GM19328 (cell line): ENCODE data around the gene TMEM107.
A peak's percentile ranks its signal among the peaks of the same experiment; 100 is the strongest.

Experiments
- ATAC-seq: cut with Tn5 transposase; IDR thresholded peaks from one replicate; pipeline ENCODE4 v1.9.1; 2021; ENCODE audit warnings: mild to moderate bottlenecking, moderate library complexity; ENCODE audit not compliant: unreplicated experiment

The TMEM107 gene

DNA sequence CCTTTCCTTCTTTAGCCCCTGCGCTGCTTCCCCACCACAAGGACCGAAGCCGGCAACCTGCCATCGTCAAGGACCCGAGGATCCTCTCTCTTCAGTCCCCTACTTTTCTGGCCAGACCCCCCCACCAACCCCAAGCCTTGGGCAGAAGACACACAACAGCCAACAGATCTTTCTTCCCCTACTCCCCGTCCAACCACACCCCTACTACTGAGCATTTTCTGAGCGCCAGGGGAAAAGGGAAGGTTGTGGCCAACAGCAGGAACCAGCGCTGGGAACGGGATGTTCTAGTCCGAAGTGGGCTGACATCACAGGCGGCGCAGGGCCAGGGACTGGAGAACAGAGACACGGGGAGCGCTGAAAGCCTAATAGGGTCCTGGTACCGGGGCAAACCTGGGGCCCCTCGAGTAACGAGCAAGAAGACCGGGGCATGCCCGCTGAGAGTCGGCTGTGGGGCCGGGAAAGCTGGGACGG is 24.5 kb downstream of the TMEM107 start:
- ATAC-seq, result no peak

DNA sequence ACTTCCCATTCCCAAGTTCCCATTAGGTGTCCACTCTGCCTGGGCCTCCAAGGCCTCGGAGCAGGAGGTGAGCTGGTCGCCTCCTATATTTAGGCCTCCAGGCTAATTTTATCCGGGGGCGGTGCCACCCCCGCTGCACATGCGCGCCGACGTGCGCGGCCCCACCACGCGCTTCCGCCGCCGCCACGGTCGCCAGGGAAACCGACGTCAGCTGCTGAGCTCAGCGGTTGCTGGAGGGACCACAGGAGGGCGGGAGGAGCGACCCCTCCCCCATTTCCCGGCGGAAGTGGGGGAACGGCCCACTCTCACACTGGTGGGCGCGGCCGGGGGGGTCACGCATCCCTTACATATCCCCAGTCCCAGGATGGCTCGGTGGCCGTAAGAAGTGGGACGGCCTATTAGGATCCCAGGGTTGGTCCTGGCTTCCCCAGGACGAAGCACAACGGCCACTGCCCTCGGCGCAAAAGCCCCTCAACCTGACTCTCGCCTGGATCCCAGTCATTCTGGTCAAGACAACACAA is 25.0 kb downstream of the TMEM107 start:
- peak; percentile 61 for ATAC-seq

DNA sequence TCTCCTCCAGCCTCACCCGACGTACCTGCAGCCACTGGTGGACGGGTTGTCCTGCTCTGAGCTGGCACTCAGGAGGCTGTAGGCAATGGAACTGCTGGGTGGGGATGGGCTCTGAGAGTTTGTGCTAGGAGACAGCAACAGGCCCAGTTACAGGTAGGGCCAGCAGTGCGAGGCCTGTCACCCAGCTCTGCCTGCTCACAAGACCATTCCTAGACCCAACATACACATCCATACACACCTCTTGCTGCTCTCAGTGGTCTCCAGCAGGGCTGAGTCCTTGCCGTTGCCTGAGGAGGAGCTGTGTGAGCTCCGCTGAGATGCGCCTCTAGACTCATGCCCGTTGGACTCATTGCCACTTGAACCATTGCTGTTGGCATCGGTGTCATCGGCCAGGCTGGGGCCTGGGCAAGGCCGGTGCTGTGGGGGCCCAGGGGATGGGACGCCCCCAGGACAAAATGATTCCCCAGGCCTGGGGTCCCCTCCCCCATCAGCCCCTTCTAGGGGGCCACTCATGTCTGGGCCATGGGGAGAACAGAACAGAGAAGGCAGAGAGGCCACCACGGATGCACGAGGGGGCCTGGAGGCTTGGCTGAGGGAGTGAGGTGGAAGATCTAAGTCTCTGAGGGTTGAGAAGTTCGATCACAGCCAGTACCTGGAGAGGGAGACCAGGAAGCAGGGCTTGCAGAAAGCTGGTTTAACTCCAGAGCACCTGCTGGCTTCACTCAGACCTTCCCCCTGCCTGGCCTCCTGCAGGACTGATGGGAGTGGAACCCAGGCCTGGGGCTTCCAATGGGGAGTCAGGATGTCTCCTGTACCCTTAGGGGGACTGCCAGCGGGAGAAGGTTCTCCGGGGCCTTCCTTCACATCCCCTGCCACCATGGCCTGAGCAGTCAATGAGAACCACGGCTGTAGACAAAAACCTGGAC is 25.7 kb downstream of the TMEM107 start:
- no peak for ATAC-seq

DNA sequence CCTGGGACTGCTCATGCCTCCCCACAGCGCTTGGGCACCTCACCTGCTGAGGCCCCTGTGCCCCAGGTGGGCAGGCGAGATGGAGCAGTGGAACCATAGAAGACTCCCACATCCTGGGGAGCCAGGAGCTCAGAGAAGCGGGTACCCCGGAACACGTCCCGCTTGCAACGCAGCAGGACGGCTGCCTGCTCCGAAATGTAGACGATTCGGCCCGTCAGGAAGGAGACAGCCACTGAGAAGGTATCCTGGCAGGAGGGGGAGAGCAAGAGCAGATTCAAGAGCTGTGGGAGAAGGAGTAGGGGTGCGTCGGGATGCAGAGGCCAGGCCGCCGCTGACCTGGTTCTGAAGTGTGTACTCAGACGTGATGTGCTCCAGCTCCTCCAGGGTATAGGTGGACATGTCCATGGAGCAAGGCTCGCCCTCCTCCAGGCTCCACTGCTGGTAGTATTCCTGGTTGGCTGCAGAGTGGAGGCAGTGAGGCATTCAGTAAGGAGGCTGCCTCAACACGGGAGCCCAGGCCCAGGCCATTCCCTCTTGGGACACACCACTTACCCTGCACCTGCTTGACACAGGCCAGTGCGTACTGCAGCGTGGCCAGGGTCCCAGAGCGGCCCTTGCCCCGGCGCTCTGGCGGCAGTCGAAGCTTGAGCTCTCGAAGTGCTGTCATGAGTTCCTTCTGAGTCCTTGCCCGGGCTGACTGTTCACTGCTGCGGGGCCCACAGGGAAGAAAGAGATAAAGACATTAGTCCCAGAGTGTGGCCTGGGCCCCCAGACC is 26.6 kb downstream of the TMEM107 start:
- ATAC-seq, result no peak

DNA sequence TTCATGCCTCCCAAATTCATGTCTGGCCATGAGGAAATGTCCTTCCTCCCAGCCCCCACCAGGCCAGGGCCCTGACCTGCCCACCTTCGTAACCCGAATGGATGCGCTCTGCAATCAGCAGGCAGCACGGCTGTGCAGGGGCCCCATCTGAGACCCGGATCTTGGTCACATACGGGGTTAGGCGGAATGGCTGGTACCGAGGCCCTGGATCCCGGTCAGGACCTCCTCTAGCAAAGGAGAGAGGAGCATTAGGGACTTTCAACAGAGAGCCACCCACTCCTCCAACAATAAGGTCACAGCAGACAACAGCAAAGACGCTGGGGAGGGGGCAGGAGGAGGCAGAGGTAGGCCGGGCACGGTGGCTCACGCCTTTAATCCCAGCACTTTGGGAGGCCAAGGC is 27.6 kb downstream of the TMEM107 start:
- ATAC-seq, result no peak

DNA sequence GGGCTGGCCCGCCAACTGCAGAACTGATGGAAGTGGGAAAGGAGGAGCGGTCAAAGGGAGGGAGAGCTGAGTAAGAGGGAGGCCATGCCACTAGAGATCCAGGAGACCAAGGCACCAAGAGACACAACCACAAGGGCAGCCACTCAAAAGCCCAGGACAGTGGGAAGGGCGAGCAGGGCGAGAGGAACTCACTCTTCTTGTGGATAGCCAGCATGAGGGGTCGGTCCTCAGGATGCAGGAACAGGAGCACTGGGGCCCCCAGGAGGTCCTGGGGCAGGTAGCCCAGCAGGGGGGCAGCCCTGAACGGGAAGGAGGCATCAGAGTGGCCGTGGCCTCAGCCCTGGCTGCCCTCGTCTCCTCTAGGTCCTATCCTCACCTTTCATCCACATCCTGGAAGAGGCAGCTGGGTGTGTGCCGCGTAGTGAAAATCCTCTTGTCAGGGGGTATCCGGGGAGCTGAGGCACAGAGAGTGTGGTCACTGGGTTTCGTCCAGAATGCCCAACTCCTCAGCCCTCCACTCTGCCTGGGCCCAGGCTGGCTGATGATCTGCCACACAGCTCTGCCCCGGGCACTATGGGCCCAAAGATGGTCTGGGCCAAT is 28.3 kb downstream of the TMEM107 start:
- ATAC-seq, result no peak

DNA sequence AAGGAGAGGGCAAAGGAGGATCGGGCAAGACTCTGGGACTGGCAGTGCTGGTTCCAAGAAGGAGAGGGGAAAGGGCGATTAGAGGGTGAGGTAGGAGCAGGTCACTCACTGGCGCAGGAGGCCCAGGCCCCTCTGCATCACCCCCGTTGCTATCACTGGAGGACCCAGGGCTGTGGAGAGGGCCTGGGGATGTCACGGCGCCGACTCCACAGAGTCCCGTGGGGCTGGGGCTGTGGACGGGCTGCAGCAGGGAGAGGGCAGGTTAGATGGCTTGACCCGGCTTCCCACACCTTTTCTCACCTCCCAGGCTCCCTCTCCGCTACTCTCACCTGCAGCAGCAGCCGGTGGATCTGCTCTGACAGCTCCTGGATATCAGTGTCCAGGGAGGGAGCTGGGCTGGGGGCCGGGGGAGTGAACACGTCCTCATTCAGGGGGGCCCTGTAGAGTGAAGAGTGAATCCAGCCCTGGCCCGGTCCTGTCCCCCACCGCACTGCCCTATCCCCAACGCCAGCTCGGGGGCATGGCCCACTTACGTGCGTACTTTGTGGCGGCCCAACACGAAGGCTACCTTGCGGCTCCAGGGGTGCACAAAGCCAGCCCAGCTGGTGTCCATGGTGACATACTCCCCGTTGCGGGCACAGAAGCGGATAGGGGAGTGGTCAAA is 28.9 kb downstream of the TMEM107 start:
- ATAC-seq, result no peak

DNA sequence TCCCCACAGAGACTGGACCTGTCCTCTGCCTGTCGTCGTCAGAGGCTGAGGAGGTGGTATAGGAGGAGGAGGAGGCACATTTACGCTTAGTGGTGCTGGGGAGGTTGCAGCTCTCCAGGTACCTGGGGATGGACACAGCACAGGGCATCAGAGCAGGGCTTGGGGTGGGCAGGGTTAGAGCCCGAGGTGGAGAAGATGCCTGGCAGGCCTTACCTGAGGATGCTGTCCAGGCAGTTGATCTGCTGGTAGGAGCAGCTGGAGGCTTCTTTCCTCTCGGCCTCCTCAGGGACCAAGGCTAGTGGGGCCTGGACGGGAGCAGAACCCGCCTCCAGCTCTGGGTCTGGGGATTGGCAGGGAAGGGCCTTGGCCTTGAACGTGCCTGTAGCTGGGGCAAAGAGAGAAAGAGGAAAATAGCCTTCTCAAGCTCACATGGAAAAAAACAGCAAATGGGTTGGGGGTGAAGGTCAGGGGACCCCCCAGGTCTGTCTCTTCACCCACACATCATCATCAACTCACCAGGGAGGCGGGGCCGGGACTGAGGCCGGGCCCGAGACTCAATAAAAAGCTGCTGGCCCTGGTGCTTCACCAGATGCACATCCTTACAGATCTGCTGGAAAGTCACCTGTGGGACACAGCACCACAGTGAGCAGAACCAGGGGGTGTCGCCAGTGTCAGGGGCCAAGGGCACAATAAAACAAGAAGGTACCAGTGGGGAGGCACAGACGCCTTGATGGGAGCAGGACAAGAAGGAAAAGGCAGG is 29.6 kb downstream of the TMEM107 start:
- no peak for ATAC-seq

DNA sequence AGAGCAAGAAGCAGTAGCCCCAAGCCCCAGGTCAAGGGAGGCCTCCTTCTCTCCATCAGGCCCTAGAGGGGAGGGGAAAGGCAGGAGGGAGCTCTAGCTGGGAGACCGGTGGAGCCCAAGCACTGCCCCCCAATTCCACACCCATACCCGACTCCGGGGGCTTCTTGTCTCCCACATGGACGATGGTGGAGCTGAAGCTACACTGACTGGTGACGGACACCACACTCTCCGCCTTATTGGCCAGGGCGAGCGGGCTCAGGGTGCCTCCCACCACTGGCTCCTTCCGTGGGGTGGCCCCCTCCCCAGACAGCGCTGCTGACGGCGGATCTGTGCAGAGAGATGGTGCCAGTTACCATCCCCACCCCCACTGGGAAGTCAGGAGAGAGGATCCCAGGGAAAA is 30.4 kb downstream of the TMEM107 start:
- no peak for ATAC-seq

DNA sequence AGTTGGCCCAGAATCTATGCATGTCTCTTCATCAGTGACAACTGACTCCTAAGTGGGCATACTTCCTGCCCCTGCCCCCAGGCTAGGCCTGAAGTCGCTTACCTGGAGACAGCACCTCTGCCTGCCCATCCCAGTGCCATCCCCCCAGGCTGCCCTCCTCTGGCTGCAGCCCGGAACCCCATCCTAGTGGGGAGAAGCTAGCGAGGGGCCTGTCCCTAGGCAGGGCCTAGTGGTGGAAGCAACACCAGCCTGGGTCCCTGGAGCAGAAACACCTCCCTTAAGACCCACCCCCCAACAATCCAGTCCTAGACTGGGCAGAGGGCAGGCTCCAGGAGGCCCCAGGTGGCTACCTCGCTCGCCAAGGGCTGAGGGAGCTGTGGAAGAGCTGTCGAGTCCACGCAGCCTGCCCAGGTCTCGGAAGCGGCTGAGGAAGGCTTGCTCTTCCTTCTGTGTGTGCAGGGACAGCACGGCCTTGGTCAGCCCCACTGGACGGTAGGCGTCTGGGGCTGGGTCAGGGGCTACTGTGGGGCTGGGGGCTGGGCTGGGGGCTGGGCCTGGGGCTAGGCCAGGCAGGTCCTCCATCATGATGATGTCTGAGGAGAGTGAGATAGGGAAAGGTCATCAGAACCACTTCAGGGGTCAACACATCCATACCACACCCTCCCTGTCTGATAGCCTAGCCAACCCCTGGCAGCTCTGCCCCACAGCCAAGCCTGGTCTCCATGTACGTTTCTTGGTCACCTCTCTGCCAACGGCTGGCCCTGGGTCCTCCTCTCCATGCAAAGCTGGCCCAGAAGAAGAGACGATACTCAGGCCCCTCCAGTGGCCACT is 31.6 kb downstream of the TMEM107 start:
- no peak for ATAC-seq

DNA sequence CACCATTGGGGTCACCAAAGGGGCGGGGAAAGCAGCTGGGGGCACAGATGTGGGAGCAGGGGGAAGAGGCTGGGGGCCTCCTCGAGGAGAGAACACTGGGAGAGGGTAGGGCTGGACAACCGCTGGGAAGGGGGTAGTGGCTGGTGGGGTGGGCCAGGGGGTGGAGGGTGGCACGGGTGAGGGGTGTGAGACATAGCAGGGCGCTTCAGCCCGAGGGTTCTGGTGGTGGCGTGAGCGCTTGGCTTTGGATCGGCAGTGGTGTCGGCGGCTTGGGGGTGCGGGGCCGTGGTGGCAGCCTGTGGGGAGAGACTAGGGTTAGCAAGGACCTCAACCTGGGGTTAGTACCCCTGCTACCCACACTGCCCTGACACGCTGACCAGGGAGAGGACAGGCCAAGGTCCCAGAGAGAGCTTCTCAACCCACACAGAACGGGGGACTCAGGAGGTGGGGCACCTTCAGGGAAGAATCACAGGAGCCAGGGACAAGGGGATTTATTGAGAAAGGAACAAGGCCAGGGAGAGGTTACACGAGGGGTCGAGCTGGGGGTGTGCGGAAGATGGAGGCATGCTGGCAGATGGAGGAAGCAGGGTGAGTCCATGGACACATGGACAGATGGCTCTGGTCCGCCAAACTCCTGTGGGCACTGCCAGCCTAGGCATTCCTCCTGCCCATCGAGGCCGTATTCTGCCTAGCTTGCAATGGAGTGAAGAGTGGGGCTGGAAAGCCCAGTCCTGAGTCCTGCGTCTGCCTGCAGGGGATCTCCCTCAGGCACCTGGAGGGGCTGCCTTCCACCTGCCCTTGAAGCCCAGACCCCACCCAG is 32.4 kb downstream of the TMEM107 start:
- no peak for ATAC-seq

DNA sequence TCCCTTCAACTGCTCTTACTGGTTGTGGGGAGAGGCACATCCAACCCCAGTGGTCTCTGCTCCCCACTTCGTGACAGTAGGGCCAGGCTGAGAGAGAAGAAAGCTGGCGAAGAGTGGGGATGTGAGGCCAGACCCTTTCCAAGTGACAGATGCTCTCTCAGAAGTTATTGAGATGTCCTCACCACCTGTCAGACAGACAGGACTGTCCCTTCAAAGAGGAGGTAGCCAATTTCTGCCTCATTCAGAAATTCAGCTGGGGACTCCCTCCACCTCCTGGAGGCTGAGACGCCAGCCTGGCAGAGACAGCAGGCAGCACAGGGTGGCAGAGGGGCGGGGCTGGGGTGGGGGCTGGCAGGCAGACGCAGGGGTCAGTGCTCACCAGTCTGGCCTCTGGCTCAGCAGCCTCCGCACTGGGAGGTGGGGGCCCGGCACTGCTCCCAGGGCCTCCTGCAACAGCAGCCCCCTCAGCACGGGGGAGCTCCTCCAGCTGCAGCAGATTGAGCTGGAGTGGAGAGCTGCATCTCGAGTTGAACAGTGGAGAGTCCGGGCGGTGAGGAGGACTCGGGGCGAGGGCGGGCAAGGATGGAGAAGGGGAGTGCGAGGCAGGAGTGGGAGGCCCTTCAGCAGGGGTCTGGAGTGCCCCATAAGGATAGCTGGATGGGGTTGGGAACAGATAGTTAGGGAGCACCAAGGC is 33.1 kb downstream of the TMEM107 start:
- ATAC-seq, result no peak

DNA sequence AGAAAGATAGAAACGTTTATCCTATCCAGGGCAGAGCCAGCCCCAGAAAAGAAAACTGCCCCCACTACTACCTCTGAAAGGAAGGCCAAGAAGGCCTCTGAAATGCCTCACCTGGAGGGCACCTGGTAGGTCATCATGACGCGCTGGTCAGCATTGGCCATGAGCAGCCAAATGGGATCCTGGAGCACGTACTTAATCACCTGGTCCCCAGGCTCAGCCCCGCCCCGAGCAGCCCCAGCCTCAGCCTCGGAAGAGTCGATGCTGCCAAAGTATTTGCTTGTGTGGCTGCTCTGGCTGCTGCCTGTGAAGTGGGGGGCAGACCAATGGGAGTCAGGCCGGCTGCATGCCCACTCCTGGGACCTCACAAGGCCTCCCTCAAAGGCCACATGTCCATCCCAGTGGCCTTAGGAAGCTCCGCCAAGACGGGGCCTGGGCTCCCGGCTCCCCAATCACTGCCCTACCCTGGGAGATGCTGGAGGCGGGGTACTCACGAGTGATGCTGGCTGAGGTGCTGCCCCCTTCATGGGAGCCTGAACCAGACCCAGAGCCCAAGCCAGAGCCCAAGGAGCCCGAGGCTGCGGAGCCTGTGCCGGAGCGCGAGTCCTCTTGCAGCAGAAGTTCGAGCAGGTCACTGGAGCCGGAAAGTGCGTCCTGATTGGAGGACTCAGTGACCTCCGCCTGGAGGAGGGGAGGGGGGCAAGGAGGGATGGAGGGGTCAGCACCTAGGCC is 33.9 kb downstream of the TMEM107 start:
- no peak for ATAC-seq

DNA sequence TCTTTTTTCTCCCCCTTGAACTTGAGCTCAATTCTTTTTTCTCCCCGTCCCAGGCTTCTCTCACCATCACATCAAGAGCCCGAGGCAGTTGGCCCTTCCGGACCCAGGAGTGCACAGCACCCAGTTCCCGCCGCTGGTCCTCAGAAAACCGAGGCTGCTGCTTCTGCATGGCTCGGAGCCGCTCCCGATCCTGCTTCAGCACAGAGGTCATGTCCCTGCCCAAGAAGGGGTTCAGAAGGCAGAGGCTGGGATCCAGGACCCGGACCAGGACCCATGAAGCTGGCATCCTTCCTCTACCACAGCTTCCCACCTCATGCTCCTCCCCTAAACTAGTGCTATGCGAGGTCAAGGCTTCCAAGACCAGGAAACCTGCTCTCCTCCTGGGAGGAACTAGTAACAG is 34.4 kb downstream of the TMEM107 start:
- ATAC-seq, result no peak

DNA sequence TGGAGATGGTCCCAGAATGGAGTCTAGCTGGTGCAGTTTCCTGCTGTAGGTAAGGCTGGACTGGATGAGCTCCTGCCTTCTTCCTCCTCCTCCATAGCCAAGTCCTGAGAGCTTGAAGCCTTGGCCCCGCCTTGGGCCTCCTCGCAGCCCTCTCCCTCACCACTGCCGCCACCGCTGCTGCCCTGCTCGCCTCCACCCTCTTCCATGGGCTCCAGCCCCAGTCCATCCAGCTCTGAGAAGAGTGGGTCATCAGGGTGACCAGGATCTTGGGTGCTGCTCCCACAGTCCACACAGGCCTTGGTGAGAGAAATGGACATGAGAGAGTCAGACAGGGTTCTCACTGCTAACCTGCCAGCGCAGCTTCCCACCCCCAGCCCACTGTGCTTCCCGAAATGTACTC is 35.1 kb downstream of the TMEM107 start:
- ATAC-seq, result no peak

DNA sequence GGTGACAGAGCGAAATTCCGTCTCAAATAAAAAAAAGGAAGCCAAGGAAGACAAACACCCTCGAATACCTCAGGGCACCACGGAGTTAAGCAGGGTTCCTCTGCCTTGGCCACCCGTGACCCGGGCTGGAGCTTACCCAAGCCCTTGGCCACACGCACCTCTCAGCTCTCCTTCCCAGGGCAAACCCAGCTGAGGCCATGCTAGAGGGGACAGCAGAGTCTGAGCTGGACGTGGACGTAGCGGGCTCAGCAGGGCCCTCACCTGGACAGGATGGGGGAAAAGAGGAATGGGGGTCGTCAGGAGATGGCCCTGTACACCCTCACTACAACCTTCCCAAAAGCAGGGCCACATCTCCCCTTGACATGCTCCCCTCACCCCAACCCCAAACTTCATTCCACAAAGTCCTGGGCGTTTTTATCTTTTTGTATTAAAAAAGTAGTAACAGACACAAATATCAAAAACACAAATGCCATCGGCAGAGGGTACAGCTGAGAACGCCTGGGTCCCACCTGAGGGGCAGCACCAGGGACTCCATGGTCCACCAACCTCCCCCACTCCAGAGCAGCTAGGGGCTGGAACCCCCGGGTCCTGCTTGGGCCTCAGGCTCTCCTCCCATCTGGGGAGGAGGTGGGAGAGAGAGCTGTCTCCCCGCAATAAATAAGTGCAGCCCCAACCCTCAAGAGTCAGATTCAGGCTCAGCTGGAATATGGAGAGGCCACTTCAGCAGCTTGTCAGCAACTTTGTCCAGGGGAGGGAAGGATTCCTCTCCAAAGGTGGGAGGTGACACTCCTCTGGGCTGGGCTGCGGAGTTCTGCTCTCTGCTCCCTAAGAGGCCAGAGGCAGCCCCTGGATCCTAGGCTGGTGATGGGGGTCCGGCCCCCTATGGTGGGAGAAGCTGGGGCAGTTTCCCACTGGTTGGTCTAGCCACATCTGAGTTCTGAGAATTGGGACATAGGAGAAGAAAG is 35.8 kb downstream of the TMEM107 start:
- ATAC-seq, result no peak
